Measurements from ENCODE around the gene GGT1.
"Not testable (repeated sequence)": the region's sequence is repeated elsewhere in the genome, so short reads cannot be mapped to it uniquely, and the experiment has no call there.

The GGT1 gene

GRCh38 chr22:24584166-24584790, 18.7 kb upstream of the GGT1 start:
- no peak for DNase-seq (ENCODE audit: low read depth)

- no peak for DNase-seq (ENCODE audit: low read depth)
Observed at GRCh38 chr22:24584871-24585411, 18.1 kb upstream of the GGT1 start.

- no peak for DNase-seq (ENCODE audit: low read depth)
Observed at GRCh38 chr22:24585461-24585860, 17.5 kb upstream of the GGT1 start.

- no peak for DNase-seq (ENCODE audit: low read depth)
Observed at GRCh38 chr22:24585927-24586546, 17.0 kb upstream of the GGT1 start.

GRCh38 chr22:24587251-24587650, 15.7 kb upstream of the GGT1 start:
- no peak for DNase-seq (ENCODE audit: low read depth)

- no peak for DNase-seq (ENCODE audit: low read depth)
Observed at GRCh38 chr22:24587948-24588347, 15.0 kb upstream of the GGT1 start.

GRCh38 chr22:24588381-24588756, 14.6 kb upstream of the GGT1 start:
- no peak for DNase-seq (ENCODE audit: low read depth)

GRCh38 chr22:24588757-24589481, 14.1 kb upstream of the GGT1 start:
- no peak for DNase-seq (ENCODE audit: low read depth)

- no peak for DNase-seq (ENCODE audit: low read depth)
Observed at GRCh38 chr22:24589518-24590030, 13.4 kb upstream of the GGT1 start.

- DNase-seq (ENCODE audit: low read depth) = no peak
Observed at GRCh38 chr22:24590596-24591173, 12.3 kb upstream of the GGT1 start.

- no peak for DNase-seq (ENCODE audit: low read depth)
Observed at GRCh38 chr22:24591286-24591830, 11.6 kb upstream of the GGT1 start.

- DNase-seq (ENCODE audit: low read depth) = no peak
Observed at GRCh38 chr22:24592058-24592850, 10.7 kb upstream of the GGT1 start.

- DNase-seq (ENCODE audit: low read depth) = no peak
Observed at GRCh38 chr22:24592851-24593558, 10.0 kb upstream of the GGT1 start, which contains the start of gene LRRC75B. Gene LRRC75B, minus strand, starts transcription at chr22:24593073. Its CDS starts 34 bp downstream, at chr22:24593039.

- DNase-seq (ENCODE audit: low read depth) = not testable (repeated sequence)
Observed at GRCh38 chr22:24593559-24593835, 9.5 kb upstream of the GGT1 start.

- DNase-seq (ENCODE audit: low read depth) = no peak
Observed at GRCh38 chr22:24593836-24594568, 9.0 kb upstream of the GGT1 start.

- DNase-seq (ENCODE audit: low read depth) = no peak
Observed at GRCh38 chr22:24594569-24595120, 8.3 kb upstream of the GGT1 start.

- no peak for DNase-seq (ENCODE audit: low read depth)
Observed at GRCh38 chr22:24595228-24595627, 7.8 kb upstream of the GGT1 start.

GRCh38 chr22:24595863-24596262, 7.1 kb upstream of the GGT1 start:
- DNase-seq (ENCODE audit: low read depth) = no peak

- not testable (repeated sequence) for DNase-seq (ENCODE audit: low read depth)
Observed at GRCh38 chr22:24597076-24597475, 5.9 kb upstream of the GGT1 start.

- no peak for DNase-seq (ENCODE audit: low read depth)
Observed at GRCh38 chr22:24599514-24599913, 3.5 kb upstream of the GGT1 start.
